GOT3 (cell line): ENCODE data around the gene GTF3C4.

ENCODE experiments used
- DNase-seq: peaks from one replicate; lab custom pipeline; 2025; ENCODE audit warnings: mixed read lengths; lab: John Stamatoyannopoulos, UW

The GTF3C4 gene, protein sequence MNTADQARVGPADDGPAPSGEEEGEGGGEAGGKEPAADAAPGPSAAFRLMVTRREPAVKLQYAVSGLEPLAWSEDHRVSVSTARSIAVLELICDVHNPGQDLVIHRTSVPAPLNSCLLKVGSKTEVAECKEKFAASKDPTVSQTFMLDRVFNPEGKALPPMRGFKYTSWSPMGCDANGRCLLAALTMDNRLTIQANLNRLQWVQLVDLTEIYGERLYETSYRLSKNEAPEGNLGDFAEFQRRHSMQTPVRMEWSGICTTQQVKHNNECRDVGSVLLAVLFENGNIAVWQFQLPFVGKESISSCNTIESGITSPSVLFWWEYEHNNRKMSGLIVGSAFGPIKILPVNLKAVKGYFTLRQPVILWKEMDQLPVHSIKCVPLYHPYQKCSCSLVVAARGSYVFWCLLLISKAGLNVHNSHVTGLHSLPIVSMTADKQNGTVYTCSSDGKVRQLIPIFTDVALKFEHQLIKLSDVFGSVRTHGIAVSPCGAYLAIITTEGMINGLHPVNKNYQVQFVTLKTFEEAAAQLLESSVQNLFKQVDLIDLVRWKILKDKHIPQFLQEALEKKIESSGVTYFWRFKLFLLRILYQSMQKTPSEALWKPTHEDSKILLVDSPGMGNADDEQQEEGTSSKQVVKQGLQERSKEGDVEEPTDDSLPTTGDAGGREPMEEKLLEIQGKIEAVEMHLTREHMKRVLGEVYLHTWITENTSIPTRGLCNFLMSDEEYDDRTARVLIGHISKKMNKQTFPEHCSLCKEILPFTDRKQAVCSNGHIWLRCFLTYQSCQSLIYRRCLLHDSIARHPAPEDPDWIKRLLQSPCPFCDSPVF

DNA sequence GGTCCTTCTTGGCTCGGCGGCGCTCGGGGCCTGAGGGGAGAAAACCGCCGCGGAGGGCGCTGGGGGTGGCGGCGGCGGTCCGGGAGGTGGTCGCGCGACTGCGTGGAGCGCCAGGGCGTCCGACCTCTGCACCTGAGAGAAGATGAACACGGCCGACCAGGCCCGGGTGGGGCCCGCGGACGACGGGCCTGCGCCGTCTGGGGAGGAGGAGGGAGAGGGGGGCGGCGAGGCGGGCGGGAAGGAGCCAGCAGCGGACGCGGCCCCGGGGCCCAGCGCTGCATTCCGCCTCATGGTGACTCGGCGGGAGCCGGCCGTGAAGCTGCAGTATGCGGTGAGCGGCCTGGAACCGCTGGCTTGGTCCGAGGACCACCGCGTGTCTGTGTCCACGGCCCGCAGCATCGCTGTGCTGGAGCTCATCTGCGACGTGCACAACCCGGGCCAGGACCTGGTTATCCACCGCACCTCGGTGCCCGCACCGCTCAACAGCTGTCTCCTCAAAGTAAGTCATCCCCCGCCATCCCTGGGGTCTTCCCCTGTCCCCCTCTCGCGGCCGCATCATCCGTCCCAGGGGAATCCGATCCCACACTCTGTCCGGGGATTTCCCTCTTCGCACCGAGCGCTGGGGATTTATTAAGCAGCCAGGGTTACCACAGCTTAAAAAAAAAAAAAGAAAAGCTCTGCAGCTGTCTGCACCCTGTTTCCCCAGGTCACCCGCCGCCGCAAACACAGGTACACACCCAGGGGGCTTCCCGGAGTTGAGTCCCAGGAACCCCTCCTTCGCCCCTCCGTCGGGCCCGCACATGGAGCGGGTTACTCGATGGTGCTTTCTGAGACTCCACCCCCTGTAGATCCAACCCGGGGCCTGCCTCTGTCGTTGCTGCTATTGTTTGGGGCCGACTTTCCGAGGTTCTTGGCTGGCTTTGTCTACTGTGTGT is at the start of gene GTF3C4:
Gene GTF3C4 (plus strand): TSS at position 8 of the 935 bp plus-strand sequence. CDS start 135 bp downstream, at position 143.
- DNase-seq = no peak

DNA sequence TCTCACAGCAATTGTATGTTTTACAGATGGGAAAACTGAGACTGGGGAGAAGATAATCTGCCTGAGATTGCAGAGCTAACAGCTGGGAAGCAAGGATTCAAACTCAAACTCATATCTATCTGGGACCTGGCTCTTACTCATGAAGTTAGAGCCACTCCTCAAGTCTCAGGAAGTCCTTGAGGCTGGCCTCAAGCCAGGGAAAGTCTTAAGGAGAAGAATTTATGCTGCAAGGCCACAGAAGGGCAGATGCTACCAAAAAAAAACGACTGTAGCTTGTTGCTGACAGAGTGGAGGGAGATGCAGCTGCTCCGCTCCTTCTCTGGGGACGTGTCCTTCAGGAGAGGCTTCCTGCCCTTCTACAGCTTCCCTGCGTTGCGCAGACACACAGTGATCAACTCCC is 48.1 kb upstream of the GTF3C4 start:
- no peak for DNase-seq

- no peak for DNase-seq
Measured at GRCh38 chr9:132626285-132626684, 44.0 kb upstream of the GTF3C4 start.

GRCh38 chr9:132627106-132627505 is 43.2 kb upstream of the GTF3C4 start:
- no peak for DNase-seq

GRCh38 chr9:132627594-132627993 is 42.7 kb upstream of the GTF3C4 start:
- no peak for DNase-seq

DNA sequence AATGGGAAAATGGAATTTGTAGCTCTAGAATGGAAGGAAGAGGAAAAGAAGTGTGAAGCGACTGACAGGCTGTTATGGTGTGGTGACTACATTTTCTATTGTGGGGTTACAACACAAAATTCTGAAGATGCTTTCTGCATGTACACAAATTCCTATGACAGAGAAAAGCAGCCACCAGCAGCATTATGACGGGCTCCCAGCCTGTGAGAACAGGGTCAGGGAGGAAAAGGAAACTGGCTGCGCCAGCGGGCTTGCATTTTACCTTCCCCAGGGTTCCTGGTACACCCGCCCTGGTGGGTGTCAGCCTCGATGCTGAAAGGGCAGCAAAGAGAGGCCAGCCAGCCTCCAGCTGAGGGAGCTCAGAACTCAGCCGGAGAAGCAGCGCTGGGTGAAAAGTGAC is 41.5 kb upstream of the GTF3C4 start:
- DNase-seq = no peak

GRCh38 chr9:132630116-132630515 is 40.1 kb upstream of the GTF3C4 start:
- no peak for DNase-seq

DNA sequence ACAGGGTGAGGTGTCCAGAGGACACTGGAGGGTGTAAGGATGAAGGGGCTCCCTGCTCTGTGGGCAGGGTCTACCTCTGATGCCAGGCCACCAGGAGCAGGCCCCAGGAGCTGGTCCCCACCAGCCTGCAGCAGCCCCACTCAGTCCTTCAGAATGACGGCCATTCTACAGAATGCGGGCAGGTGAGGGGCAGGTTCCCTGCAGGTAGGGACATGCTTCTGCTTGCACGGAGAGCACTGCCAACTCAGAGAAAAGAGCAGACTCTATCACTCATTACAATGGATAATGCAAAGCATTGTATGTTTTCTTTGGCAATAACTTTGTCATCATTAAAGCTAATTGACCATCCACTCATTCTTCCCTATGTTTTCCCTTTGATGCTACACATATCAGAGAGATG is 39.5 kb upstream of the GTF3C4 start:
- DNase-seq = no peak

- no peak for DNase-seq
Measured at GRCh38 chr9:132631280-132631679, 39.0 kb upstream of the GTF3C4 start.

- no peak for DNase-seq
Measured at GRCh38 chr9:132631685-132632084, 38.6 kb upstream of the GTF3C4 start.

GRCh38 chr9:132632413-132633129 is 37.7 kb upstream of the GTF3C4 start:
- no peak for DNase-seq

- no peak for DNase-seq
Measured at GRCh38 chr9:132634327-132634726, 35.9 kb upstream of the GTF3C4 start.

GRCh38 chr9:132637351-132637750 is 32.9 kb upstream of the GTF3C4 start:
- DNase-seq = no peak

GRCh38 chr9:132637801-132638200 is 32.5 kb upstream of the GTF3C4 start:
- DNase-seq = no peak

DNA sequence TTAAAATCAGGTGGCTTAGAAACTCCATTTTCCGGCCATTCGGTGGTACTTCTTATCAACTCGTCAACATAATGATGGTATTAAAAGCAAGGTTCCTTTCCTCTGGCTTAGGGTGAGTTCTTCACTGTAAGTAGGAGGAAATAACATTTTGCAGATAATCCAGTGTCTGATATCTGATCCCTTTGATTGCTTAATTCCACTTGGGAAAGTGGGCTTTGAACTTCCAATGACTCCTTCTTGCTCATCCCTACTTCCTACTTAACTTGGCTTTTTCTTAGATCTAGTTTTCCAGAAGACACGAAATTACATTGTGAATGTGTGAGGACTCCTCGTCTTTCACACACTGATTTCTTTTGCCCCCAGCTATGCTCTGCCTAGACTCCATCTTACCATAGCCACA is 32.0 kb upstream of the GTF3C4 start:
- no peak for DNase-seq

DNA sequence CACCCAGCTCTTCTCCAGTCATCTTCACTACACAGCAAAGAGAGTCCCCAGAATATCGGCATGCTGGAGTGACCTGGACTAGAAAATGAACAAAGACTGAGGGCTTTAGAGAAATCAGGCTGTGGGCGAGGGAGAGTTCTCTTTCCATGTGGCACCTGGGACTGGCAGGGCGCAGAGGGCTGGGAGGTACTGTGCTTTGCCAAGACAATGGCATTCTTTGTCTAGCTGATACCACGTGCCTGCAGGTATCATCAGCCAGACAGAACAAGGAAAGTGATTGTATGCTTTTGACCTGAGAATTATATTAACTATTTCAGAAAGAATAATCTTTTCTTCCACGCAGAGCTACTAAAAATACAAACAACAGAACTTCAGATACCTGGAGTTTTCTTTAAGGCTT is 30.9 kb upstream of the GTF3C4 start:
- DNase-seq = no peak

- no peak for DNase-seq
Measured at GRCh38 chr9:132641216-132641615, 29.0 kb upstream of the GTF3C4 start.

DNA sequence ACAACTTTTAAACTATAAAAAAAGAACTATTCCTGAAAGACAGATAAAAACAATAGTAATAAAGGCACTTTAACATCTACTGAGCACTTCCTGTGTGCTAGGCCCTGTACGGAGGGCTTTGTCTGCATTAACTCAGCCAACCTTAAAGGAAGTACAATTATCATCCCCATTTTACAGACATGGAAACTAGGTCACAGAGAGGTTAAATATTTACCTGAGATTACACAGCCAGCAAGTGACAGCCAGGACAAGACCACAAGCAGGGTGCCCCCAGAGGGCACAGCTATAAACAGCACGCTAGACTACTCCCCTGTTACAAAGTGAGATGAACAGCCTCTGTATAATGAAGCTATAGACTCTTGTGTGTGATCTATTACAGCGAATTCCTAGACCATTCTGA is 26.0 kb upstream of the GTF3C4 start:
- no peak for DNase-seq

DNA sequence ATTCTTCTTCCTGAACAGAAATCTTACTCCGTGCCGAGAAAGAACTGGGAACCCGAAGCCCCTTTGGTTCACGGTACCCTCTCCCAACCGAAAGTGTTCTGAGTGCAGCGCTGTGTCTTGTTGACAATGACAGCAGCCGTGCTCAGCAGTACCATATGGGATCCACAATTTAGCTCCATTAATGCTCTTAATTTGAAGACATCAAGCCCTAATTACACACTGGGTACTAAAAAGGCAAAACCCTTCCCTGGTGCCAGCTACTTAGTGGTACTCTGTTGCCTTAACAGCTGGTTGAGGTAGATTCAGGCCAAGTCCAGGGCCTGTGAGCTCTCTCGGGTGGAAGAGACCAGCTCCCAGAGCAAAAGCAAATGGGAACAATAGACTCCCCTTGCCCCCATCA is 25.0 kb upstream of the GTF3C4 start:
- DNase-seq = no peak

GRCh38 chr9:132645711-132646110 is 24.6 kb upstream of the GTF3C4 start:
- no peak for DNase-seq

- no peak for DNase-seq
Measured at GRCh38 chr9:132646726-132647125, 23.5 kb upstream of the GTF3C4 start.
